Stimulated activated CD4-positive, alpha-beta T cell treated with anti-CD3 and anti-CD28 coated beads, Interleukin-1b, Interleukin-23, amount 100 ng/mL, for 48 hours (primary cell): Measurements from ENCODE around the gene UBE3A.

ENCODE experiments used
- DNase-seq: peaks from one replicate; pipeline ENCODE4 v3.0.0-alpha.2; 2020

UBE3A gene

DNA sequence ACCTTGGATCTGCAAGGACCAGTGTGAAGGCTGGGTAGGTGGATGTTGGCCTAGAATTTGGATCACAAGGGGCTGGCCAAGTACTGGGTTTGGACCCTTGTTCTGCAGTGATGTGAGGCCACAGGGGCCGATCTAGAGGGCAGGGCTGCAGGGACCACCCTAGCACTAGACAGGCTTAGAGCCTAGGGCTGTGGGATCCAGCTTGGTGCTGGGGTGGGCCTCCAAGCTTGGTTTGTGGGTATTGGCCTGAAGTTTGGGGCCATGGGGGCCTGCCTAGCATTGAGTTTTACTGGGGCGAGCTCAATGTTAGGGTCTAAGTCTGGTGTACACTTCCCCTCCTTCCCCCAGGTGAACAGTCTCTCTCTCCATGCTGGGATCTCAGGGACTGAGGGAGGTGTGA lies 36.5 kb downstream of the UBE3A start:
- no peak for DNase-seq

DNA sequence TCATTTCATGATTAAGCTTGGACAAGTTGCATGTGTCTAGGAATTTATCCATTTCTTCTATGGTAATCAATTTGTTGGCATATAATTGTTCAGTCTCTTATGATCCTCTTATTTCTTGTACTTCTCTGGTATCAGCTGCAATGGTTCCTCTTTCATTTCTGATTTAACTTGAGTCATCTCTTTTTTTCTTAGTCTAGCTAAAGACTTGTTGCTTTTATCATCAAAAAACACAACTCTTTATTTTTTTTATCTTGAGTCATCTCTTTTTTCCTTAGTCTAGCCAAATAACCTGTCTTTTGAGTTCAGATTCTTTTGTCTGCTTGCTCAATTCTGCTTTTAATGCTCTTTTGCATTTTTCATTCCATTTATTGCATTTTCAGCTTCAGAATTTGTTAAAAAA lies 37.3 kb downstream of the UBE3A start:
- no peak for DNase-seq

DNA sequence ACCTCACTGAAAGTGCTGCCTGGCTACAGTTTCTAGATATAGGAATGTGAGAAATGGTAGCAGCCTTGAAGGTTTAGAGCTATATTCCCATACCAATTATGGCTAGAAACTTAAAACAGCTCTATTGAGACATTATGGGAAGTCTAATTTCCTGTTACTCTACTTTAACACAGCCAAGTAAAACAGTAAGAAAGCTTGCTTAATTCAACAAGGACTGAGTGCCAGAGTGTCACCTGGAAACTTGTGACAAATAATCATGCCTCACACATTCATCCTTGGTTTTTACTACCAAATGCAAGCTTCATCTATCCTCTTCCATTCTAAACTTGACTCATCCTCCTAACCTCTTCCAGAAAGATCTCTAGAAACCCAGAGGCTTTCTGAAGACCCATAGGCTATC lies 41.7 kb downstream of the UBE3A start:
- no peak for DNase-seq

DNA sequence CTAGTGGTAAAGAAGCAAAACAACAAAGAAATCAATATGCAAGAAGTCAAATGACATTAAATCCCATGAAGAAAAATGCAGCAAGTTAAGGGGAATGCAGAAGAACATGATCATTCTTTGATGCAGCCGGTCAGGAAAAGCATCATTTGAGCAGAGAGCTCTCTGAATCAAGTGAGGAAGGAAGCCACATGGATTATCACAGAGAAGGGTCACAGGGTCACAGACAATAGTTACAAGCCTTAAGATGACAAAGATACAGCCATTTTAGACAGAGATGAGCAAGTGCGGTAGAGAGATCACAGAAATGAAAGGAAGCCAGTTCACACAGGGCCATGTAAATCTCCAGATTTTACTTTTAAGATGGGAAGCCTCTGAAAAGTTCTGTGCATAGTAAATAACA lies 43.9 kb downstream of the UBE3A start:
- no peak for DNase-seq

DNA sequence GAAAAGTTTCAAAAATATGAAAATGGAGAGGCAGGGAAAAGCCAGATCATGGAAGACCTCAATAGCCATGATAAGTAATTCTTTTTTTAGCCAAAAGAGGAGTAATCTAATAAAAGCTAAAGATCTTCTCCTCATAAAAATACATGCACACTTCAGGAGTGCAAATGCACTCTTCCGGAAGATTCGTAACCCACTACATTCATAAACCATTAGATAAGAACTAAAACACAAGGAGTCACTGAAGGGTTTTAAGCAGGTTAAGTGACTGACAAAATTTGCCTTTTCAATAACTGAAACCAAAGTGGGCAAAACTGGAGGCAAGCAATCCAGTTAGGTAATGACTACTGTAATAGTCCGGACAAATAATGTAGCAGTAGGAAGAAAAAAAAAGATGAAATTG lies 46.0 kb downstream of the UBE3A start:
- no peak for DNase-seq

DNA sequence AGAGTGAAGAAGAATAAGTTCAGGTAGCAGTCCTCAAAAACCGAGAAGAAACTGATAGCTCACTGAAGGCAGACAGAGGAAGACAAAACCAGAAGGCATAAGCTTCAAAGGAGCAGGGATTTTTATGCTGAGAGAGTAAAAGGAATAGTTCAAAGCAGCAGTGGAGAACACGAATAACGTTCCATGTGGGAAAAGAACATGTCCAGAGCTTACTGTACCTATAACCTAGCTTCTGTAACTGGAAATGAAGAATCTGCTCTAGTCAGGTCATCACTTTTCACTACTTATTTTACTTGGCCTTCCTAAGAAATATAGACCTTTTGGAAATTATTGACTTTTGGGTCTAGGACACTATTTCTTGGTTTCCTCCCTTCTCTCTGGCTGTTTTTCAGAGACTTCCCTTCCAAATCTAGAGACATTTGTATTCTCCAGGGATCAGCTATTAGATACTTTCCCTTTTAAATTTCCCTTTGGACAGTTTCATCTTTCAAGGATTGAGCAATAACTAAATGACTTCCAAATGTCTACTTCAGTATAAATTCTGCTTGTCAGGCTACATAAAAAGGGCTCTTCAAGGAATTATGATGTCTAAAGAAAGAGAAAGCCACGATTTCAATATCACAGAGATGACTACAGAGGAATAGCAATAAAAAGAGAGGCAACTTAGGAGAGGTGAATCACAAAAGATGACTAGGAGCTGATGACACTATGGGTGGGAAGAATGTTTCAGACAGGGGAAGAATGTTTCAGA lies 46.7 kb downstream of the UBE3A start:
- no peak for DNase-seq

DNA sequence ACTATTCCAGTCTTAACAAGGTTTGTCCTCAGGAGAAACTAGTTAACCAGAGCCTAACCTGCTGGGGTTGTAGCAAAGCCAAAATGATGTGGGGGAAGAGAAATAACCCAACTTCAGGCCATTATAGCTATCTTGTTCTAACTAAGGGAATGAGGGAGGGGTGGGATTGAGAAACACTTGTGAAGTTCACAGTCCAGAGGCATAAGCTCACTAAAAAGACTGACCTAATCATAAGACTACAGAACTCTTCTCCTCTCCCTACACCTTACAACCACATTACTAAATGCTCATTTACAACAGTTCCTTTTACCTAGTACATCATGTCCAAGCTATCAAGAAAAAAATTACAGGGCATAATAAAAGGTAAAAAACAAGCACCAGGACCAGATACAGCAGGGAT lies 52.8 kb downstream of the UBE3A start:
- DNase-seq = no peak

DNA sequence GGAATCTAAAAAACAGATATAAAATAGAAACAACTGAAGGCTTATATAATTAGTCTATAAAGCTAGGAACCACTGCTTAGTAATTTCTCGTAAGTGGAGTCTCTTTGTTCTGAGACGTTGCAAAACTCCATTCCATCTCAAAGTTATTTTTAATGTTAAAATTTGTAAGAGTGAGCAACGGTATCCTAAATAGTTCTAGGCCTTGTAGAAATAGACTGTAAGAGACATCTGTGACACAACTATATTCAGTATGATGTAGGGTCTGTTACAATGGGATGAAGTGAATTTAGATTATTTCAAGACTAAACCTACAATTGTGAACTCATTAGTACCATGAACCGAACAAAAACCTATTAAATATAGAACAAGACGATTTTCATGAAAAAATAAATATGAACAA lies 57.2 kb downstream of the UBE3A start:
- no peak for DNase-seq

DNA sequence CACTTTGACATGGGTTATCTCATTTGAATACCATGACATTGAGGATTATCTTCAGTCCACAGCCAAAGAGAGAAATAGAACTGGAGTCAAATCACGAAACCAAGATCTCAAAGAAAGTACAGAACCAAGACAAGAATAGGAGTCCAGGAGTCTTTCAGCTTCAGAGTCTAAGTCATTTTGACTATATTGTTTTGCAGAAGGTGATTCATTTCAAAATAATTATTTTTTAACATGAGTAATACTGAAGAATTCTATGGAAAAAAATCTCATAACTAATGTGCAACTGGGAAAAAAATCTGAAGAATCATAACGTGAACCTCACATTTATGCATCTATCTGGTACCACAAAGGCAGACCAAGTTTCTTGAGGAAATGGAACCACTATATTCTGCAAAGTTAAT lies 60.3 kb downstream of the UBE3A start:
- no peak for DNase-seq

DNA sequence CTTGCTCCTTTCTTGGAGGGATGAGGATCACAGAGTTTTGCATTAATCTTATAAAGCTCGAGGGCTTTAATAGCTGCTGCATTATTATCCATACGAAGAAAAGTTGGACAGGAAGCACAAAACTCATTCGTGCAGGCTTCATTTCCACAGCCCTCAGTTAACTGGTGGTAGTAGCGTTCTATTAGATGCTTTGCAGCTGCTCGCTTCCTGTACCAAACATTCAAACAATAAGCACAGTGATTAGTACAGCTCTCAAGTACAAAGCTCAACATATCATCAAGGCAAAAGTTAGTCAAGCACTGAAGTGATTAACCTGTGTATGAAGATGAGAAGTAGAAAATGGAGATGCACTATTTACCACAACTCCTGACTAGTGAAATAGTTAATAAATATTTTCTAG lies 63.3 kb downstream of the UBE3A start:
- DNase-seq = no peak

DNA sequence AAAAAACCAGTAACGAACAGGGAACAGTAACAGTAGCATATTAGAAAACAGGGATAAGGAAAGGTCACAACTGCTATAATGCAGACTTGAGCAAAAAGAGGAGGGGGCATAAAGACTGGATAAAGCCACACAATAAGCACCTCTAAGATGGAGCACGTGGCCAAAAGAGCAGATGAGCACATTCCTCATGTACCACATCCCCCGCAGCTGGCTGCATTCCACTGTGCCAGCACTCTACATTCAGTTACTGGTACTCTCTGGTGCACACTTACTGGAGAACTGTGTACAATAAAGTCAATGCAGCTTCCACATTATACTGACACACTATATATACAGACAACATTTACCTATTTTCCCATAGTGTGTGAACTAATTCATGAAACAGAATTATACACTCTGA lies 64.7 kb downstream of the UBE3A start:
- DNase-seq = no peak

DNA sequence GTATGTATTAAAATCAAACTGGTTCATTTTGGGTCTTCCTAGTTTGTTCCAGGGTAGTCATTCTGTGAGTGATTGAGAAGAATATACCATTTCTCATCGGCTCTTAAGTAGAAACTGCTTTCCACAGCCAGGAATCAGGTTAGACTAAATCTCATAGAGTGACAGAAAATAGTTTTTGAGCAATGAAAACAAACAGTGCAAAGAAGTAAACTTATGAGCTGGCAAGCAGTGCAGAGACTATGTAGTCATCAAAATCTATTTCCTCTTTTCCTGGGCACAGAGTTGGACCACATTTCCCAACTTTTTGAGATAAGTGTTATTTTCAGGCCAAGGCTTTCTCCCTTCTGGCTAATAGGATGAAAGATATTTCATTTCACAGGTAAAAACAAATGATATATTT lies 66.5 kb downstream of the UBE3A start:
- no peak for DNase-seq

DNA sequence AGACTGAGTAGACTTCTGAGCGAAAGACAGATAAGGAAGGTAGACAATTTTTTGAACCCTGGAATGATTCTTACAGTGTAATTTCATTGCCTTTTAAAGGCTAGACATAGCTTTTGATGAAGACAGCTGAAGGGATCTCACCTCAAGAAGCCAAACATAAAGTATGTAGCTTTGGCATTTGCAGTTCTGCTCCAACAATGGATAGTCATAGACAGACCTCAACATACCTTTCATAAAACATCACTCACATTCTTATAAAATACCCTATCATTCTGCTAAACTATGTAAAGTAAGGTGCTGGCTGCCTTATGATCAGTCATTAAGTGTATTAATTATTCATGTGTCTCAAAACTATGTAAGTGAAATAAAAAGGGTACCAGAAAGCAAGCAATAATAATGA lies 70.0 kb downstream of the UBE3A start:
- no peak for DNase-seq

DNA sequence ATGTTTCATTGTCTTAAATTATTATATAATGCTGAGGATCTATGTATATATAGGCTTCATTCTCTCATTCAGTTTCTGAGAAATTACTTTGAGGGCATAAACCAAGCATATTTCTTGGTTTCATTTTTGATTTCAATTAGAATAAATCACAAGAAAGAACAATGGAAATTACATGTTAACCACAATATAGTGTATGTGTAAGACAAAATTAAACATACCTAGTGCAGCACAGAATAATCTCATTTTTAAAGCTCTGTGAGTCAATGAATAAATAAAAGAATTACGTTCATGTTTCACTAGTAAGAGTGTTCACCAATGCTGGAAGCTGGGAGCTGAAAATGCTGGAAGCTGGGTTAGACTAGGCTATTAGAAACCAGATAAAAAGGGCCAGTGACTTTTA lies 72.8 kb downstream of the UBE3A start:
- DNase-seq = no peak

DNA sequence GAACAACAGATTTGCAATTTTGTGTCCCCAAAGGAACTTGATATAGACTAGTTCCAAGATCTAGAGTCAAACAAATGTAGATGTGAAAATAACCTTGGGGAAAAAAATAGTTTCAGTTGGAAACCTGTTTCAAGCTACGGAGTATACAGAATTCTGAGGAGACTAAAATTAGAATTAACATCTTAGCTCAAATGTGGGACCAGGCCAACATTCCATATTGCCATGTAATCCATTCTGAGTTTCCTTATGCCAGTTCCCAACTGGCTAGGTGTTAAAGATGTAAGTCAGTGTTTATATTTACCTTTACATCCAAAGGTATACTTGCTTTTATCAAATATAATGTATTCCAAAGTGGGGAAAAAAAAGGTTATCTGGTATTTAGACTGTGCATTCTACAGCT lies 76.3 kb downstream of the UBE3A start:
- DNase-seq = no peak

DNA sequence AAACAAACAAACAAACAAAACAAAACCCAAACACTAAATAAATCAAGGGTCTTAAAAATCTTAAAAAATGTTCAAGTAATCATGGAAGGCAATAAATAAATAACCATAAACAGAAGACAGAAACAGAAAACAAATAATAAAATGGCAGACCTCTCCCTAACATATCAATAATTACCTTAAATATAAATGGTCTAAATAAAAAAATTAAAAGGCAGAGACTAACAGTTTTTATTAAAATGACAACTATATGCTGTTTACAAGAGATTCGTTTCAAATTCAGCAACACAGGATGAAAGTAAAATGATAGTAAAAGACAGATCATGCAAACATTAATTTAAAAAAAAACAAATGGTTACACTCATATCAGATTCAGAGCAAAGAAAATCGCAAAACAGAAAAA lies 91.1 kb downstream of the UBE3A start:
- no peak for DNase-seq

DNA sequence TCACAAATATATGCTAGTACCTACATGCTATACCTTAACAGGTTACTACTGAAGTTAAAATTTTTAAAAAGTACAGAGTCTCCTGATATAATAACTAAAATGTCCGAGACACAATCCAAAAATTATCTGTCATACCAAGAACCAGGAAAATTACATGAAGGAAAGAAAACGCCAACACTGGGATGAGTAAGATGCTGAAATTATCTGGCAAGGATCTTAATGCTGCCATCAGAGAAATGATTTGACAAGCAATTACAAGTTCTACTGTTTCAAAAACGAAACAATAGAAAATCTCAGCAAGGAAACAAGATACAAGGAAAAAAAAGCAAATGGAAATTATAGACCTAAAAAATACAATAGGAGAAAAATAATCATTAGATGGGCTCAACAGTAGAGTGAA lies 92.5 kb downstream of the UBE3A start:
- DNase-seq = no peak

DNA sequence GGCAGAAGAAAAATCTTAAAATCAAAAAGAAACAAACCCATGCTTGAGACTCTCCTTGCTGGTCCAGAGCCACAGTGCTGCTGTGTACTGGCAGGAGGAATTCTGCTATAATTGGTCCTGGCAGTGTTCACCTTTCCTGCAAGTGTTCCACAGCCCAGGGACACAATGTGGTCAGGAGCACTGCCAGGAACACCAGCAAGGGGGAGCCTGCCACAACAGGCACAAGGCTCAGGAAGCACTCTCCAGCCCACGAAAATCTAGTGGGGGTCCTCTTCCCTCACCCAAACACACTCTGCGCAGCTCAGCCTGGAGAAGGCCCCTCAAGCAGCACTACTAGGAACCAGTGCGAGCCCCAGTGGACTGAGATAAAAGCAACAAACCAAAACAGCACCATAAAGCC lies 92.9 kb downstream of the UBE3A start:
- no peak for DNase-seq

DNA sequence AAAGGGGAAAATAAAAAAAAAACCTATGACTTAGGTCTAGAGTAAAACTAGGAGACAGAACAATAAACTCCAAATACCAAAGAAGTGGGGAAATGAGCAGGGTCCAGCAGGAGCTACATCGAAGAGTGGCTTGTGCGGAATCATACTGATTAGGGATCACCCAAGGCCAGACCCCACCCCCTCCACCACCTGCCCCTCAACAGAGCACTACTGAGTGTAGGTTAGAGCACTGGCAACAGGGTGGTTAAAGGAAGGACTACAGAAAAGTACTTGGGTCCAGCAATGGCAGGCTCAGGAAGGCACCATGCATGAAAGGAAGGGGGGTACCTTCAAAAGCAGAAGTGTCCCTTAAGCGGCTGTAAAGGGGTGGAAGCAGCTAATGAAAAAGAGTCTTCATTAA lies 96.2 kb downstream of the UBE3A start:
- DNase-seq = no peak

DNA sequence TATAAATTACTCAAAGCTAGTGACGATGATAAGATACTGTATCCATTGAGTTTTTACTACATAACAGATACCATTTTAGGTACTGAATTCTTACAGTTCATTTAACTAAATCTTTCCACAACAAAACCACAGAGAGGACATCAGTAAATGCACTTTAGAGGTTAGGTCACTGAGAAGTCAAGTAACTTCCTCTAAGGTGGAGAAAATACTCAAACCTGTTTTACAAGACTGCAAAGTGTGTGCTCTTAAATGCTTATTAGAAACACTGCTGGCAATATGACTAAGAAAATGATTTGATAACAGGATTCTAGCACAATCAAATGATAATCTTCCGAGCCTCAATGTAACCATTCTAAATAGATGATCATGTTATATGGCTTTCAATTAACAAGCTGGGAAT lies 99.4 kb downstream of the UBE3A start:
- DNase-seq = no peak

DNA sequence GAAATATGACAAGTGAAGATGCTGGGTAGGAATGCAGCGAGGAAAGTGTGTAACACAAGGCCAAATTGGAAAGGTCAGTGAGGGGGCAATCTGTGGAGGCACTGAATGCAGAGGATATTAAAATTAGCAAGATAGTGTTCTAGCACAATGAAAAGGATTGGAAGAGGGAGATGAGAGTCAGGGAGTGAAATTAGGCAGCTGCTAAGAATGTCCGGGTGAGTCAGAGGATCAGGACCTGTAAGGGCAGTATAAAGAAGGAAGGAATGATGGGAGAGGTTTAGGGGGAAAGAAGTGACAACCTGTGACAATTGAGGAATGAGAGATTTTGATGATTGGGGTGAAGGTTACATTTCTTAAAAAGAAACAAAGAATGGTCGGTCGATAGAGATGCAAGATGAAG lies 103.5 kb downstream of the UBE3A start:
- no peak for DNase-seq

DNA sequence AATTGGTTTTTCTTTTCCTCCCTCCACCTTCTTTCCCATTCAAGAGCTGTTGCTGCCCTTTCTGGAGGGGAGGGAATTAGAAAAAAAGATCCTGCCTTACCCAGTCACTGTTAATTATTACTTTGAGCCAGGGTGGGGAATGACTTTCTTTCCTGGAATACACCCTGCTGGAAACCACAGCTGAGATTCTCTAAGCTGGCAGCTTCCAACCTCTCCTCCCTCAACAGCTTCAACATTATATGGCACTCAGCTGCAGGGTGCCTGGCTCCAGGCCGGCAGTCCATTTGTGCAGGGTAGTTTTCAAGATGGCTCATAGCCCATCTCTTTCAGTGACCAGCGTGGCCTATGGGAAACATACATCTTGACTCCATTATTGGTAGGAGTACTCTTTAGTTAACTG lies 105.8 kb downstream of the UBE3A start:
- DNase-seq = no peak

DNA sequence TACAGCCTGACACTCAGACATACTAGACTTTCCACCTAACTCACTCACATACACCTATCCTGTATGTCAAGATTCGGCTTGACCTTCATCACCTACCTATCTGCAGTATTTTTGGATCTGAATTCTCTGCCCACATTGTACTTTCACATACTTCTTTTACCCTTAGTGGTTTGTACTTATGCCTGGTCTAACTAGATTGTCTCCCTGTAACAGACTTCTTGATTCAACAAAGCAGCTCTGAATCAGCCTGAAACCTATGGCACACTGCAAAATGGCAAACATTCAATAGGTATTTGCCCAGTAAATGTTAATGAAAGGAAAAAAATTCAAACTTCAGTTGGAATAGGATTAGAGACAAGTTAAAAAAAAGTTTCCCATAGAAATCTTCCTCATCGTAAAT lies 106.5 kb downstream of the UBE3A start:
- no peak for DNase-seq

DNA sequence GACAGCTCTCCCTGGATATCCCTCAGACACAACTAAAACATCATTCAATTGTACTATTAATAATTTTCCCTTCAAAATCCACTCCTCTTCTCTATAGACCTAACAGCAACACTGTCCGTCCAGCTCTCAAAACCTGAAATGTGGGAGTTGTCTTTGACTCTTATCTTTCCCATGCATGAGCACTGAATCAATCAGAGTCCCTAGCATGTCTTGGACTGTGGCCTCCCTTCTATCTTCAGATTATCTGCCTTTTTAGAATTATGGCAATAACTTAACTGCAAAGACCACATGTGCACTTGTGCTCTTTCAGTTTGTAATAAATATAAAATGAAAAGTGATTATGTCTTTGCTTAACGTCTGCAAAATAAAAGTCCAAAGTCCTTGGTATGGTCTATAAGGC lies 107.0 kb downstream of the UBE3A start:
- DNase-seq = no peak

DNA sequence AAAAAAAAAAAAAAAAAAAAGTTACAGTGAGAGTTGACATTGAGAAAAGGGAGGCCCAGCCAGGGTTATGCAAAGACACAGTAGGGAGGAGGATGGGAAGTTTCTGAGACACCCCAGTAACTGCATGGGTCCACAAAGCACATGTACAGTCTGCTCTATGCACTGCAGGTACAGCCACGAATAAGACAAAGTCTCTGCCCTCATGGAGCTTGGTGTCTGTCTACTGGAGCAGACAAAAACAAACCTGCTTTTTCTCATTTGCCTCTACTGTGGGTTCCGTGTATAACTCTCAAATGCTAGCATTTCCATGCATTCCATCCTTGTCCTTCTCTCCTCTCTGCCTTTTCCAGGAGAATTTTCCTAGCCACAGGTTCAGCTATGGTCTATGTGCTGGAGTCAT lies 107.4 kb downstream of the UBE3A start:
- no peak for DNase-seq

DNA sequence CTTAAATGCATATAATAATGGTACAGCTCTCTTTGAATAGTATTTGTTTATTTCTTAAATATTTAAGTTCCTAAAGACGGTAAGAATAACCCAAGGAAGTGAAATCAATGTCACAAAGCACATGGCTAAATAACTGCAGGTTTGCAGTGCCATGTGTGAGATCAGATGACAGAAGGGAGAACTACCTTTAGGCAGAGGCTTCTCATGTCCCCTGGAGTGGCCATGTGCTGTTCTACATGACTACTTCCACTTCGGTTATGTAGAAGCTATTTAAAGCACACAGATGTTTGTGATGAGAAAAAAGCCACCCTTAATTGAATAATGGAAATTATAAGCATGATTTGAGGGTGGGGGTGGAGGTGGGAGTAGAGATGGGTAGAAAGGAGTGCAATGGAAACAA lies 109.1 kb downstream of the UBE3A start:
- DNase-seq = no peak
